Duodenal mucosa (tissue), 2 donors: ENCODE results near the gene OSGEP.

Experiments used
- H3K27ac ChIP-seq: one replicate; pipeline ENCODE4 v1.7.0; 2013; ENCODE audit warnings: low read depth, low read length
- H3K27me3 ChIP-seq, 2 donors: one replicate each; pipeline ENCODE4 v1.7.0; 2013; ENCODE audit warnings: low read length in 2 of 2, control low read depth in 1 of 2; ENCODE audit not compliant: insufficient read depth in 2 of 2, control insufficient read depth in 1 of 2
- H3K36me3 ChIP-seq, 2 donors: one replicate each; pipeline ENCODE4 v1.7.0; 2013; ENCODE audit warnings: low read length in 2 of 2, control low read depth in 1 of 2; ENCODE audit not compliant: insufficient read depth in 2 of 2, control insufficient read depth in 1 of 2
- H3K4me1 ChIP-seq, 2 donors: one replicate each; pipeline ENCODE4 v1.7.0; 2013; ENCODE audit warnings: low read length in 2 of 2, control low read depth in 1 of 2; ENCODE audit not compliant: insufficient read depth in 2 of 2, control insufficient read depth in 1 of 2
- H3K4me3 ChIP-seq, 2 donors: one replicate each; pipeline ENCODE4 v1.7.0; 2013; ENCODE audit warnings: low read length in 2 of 2, low read depth in 1 of 2
- H3K9ac ChIP-seq, 2 donors: one replicate each; pipeline ENCODE4 v1.7.0; 2013; ENCODE audit warnings: low read length in 2 of 2, low read depth in 1 of 2
- H3K9me3 ChIP-seq, 2 donors: one replicate each; pipeline ENCODE4 v1.7.0; 2013; ENCODE audit warnings: low read length in 2 of 2, control low read depth in 1 of 2; ENCODE audit not compliant: control insufficient read depth in 1 of 2

Gene OSGEP

GRCh38 chr14:20489093-20489994, 34.7 kb upstream of the OSGEP start:
- Histone ChIP-seq H3K27me3 (no peaks in the 10 kb centered on the region), H3K36me3 (no peaks in the 10 kb centered on the region), H3K27ac (no peak overlapping the region), H3K4me1 (peaks cover 5% of the 10 kb centered on the region in 2 donors), H3K9me3 (no peaks in the 10 kb centered on the region), H3K9ac (no peak overlapping the region), H3K4me3 (no peak overlapping the region)

- Histone ChIP-seq H3K4me1 (peaks cover 10 to 17% of the 10 kb centered on the region in 2 donors), H3K9me3 (no peaks in the 10 kb centered on the region), H3K36me3 (no peaks in the 10 kb centered on the region), H3K4me3 (no peak overlapping the region), H3K27ac (no peak overlapping the region), H3K27me3 (no peaks in the 10 kb centered on the region), H3K9ac (no peak overlapping the region)
These were observed 32.7 kb upstream of the OSGEP start for GRCh38 chr14:20487396-20487725.

- Histone ChIP-seq H3K4me3 (no peak overlapping the region), H3K9ac (no peak overlapping the region), H3K27ac (no peak overlapping the region), H3K4me1 (peaks cover 10 to 17% of the 10 kb centered on the region in 2 donors), H3K36me3 (no peaks in the 10 kb centered on the region), H3K9me3 (no peaks in the 10 kb centered on the region), H3K27me3 (no peaks in the 10 kb centered on the region)
These were observed 32.2 kb upstream of the OSGEP start for GRCh38 chr14:20486684-20487395.

- no peaks in the 10 kb centered on the region for H3K9me3 ChIP-seq
- H3K36me3 ChIP-seq = no peaks in the 10 kb centered on the region
- no peak overlapping the region for H3K9ac ChIP-seq
- no peaks in the 10 kb centered on the region for H3K27me3 ChIP-seq
- H3K4me1 ChIP-seq = peaks cover 10 to 17% of the 10 kb centered on the region in 2 donors
- H3K4me3 ChIP-seq = no peak overlapping the region
- H3K27ac ChIP-seq = no peak overlapping the region
These were observed 31.3 kb upstream of the OSGEP start for GRCh38 chr14:20485900-20486299.

- Histone ChIP-seq H3K9me3 (no peaks in the 10 kb centered on the region), H3K4me1 (peaks cover 15% of the 10 kb centered on the region in 2 donors), H3K4me3 (no peak overlapping the region), H3K36me3 (peaks cover 8 to 12% of the 10 kb centered on the region in 2 donors), H3K27ac (no peak overlapping the region), H3K27me3 (no peaks in the 10 kb centered on the region), H3K9ac (no peak overlapping the region)
These were observed 27.8 kb upstream of the OSGEP start for GRCh38 chr14:20482382-20482781.

- H3K4me3 ChIP-seq = no peak overlapping the region
These were observed 24.3 kb upstream of the OSGEP start for GRCh38 chr14:20478894-20479293.

GRCh38 chr14:20477211-20477876, 22.7 kb upstream of the OSGEP start:
- peaks cover 15 to 22% of the 10 kb centered on the region in 2 donors for H3K4me1 ChIP-seq
- H3K27me3 ChIP-seq = no peaks in the 10 kb centered on the region
- no peaks in the 10 kb centered on the region for H3K9me3 ChIP-seq
- H3K27ac ChIP-seq = peak overlapping the region; percentile 53
- H3K36me3 ChIP-seq = peaks cover 47 to 61% of the 10 kb centered on the region in 2 donors
- peak overlapping the region in 1 of 2 donors; percentile 1 for H3K4me3 ChIP-seq
- H3K9ac ChIP-seq = no peak overlapping the region

More at GRCh38 chr14:20478894-20479293, 24.3 kb upstream of the OSGEP start:
- peaks cover 36 to 47% of the 10 kb centered on the region in 2 donors for H3K36me3 ChIP-seq
- H3K4me1 ChIP-seq = peaks cover 25 to 27% of the 10 kb centered on the region in 2 donors
- H3K9ac ChIP-seq = no peak overlapping the region
- no peaks in the 10 kb centered on the region for H3K27me3 ChIP-seq
- no peak overlapping the region for H3K27ac ChIP-seq
- no peaks in the 10 kb centered on the region for H3K9me3 ChIP-seq

GRCh38 chr14:20476776-20477175, 22.2 kb upstream of the OSGEP start:
- H3K9ac ChIP-seq = no peak overlapping the region
- H3K27ac ChIP-seq = peak overlapping the region; percentile 8
- H3K9me3 ChIP-seq = no peaks in the 10 kb centered on the region
- H3K4me1 ChIP-seq = peaks cover 20 to 28% of the 10 kb centered on the region in 2 donors
- H3K36me3 ChIP-seq = peaks cover 51 to 61% of the 10 kb centered on the region in 2 donors
- H3K4me3 ChIP-seq = no peak overlapping the region
- no peaks in the 10 kb centered on the region for H3K27me3 ChIP-seq

GRCh38 chr14:20472536-20473169, 18.0 kb upstream of the OSGEP start:
- H3K4me3 ChIP-seq = peak overlapping the region in 1 of 2 donors; percentile 62
- H3K27me3 ChIP-seq = no peaks in the 10 kb centered on the region
- peaks cover 46 to 52% of the 10 kb centered on the region in 2 donors for H3K36me3 ChIP-seq

More at GRCh38 chr14:20472536-20473169, 18.0 kb upstream of the OSGEP start:
- peak overlapping the region; percentile 3 for H3K27ac ChIP-seq
- peaks cover 34 to 40% of the 10 kb centered on the region in 2 donors for H3K4me1 ChIP-seq
- H3K9ac ChIP-seq = peak overlapping the region in 1 of 2 donors; percentile 55
- H3K9me3 ChIP-seq = no peaks in the 10 kb centered on the region
